A673 (cell line): ENCODE data around the gene CCDC34. TPM values are rescaled to one million over a fixed set of nuclear protein-coding genes. Genes with fewer than 3 reads are reported as not detected.
A peak's percentile ranks its signal among the peaks of the same experiment; 100 is the strongest.

Source experiments
- BruUV-seq: library from RNA; stranded (reverse); fragments of 400-500 nt; replicated peaks from 2 replicates; lab custom pipeline; 2021; lab: Mats Ljungman, UMichigan
- CTCF ChIA-PET: fragments of 300-600 bp; sonication (Branson Sonifier 250); formaldehyde crosslinking; loops from one replicate; lab custom pipeline; 2022; ENCODE audit warnings: antibody characterized with exemption; lab: Charles Lee
- POLR2A ChIA-PET: fragments of 300-600 bp; sonication (Branson Sonifier 250); formaldehyde crosslinking; loops from one replicate; lab custom pipeline; 2022; ENCODE audit warnings: antibody characterized with exemption; ENCODE audit not compliant: low non-redundant PET; lab: Charles Lee
- DNase-seq: peaks from one replicate; pipeline ENCODE4 v3.0.0-alpha.2; 2015; ENCODE audit warnings: low spot score
- H3K27ac ChIP-seq: fragments of 200-600 bp; sonication (generic); 2 replicates; pipeline ENCODE4 v1.5.1; 2016; ENCODE audit warnings: mixed run types, low read depth, mild to moderate bottlenecking, mixed read lengths, antibody characterized with exemption, low read length; ENCODE audit not compliant: poor library complexity, severe bottlenecking
- H3K27me3 ChIP-seq: fragments of 200-600 bp; sonication (generic); replicated peaks from 2 replicates; pipeline ENCODE4 v1.6.1; 2017; ENCODE audit warnings: mixed run types, low read depth, mild to moderate bottlenecking, mixed read lengths, antibody characterized with exemption, low read length; ENCODE audit not compliant: insufficient read depth, poor library complexity
- H3K36me3 ChIP-seq: fragments of 200-600 bp; sonication (generic); 2 replicates; pipeline ENCODE4 v1.6.1; 2016; ENCODE audit warnings: mixed run types, mild to moderate bottlenecking, mixed read lengths, antibody characterized with exemption, low read length; ENCODE audit not compliant: insufficient read depth, poor library complexity, severe bottlenecking
- H3K4me1 ChIP-seq: fragments of 200-600 bp; sonication (generic); 2 replicates; pipeline ENCODE4 v1.6.1; 2017; ENCODE audit warnings: mixed run types, mild to moderate bottlenecking, mixed read lengths, antibody characterized with exemption, low read length; ENCODE audit not compliant: insufficient read depth, poor library complexity, severe bottlenecking
- H3K4me3 ChIP-seq: fragments of 200-600 bp; sonication (generic); 2 replicates; pipeline ENCODE4 v1.5.1; 2016; ENCODE audit warnings: low read depth, mixed run types, mild to moderate bottlenecking, mixed read lengths, low read length; ENCODE audit not compliant: poor library complexity, severe bottlenecking
- H3K9me3 ChIP-seq: fragments of 200-600 bp; sonication (generic); 2 replicates; pipeline ENCODE4 v1.6.1; 2016; ENCODE audit warnings: mixed run types, low read depth, mild to moderate bottlenecking, mixed read lengths, antibody characterized with exemption, low read length; ENCODE audit not compliant: poor library complexity, severe bottlenecking
- CTCF ChIP-seq: fragments of 300-800, 200-600 bp; sonication (generic); conservative IDR thresholded peaks from 2 replicates; pipeline ENCODE4 v1.5.1; 2017; ENCODE audit warnings: low read depth, mild to moderate bottlenecking, antibody characterized with exemption, low read length, moderate library complexity, mixed read lengths
- EZH2 ChIP-seq: fragments of 200-600 bp; sonication (generic); IDR thresholded peaks from 2 replicates; pipeline ENCODE4 v1.6.1; 2017; ENCODE audit warnings: borderline replicate concordance, low read depth, mild to moderate bottlenecking, mixed read lengths, antibody characterized with exemption, low read length; ENCODE audit not compliant: poor library complexity, severe bottlenecking
- intact Hi-C: fragments of 100-400 bp; cut with micrococcal nuclease; formaldehyde crosslinking; loops from one replicate; pipeline ENCODE4 v1.10.0; 2022; ENCODE audit not compliant: unreplicated experiment
- total RNA-seq: library from RNA; stranded (reverse); gene quantifications from 2 replicates; pipeline ENCODE4 v1.2.3, GENCODE V29; 2021

The CCDC34 gene
- total RNA-seq, 1 experiment from 2014 or later, result 101 TPM

- ChIA-PET CTCF (no interaction called here), POLR2A (no interaction called here)
- BruUV-seq, result no TSS peak
- DNase-seq, result no peak
- Histone ChIP-seq H3K9me3 (peaks cover 19% of the 10 kb centered on the region), H3K36me3 (no peaks in the 10 kb centered on the region), H3K27ac (no peak overlapping the region), H3K27me3 (no peaks in the 10 kb centered on the region), H3K4me3 (no peak overlapping the region), H3K4me1 (peaks cover 18% of the 10 kb centered on the region)
- TF ChIP-seq CTCF (no peak), EZH2 (no peak)
- intact Hi-C loops, result loop anchor here (5.0 kb wide), 1 partner anchor 85 kb away; no protein-coding TSS in a partner anchor
Observed at GRCh38 chr11:27292637-27293010, 70.4 kb downstream of the CCDC34 start.

DNA sequence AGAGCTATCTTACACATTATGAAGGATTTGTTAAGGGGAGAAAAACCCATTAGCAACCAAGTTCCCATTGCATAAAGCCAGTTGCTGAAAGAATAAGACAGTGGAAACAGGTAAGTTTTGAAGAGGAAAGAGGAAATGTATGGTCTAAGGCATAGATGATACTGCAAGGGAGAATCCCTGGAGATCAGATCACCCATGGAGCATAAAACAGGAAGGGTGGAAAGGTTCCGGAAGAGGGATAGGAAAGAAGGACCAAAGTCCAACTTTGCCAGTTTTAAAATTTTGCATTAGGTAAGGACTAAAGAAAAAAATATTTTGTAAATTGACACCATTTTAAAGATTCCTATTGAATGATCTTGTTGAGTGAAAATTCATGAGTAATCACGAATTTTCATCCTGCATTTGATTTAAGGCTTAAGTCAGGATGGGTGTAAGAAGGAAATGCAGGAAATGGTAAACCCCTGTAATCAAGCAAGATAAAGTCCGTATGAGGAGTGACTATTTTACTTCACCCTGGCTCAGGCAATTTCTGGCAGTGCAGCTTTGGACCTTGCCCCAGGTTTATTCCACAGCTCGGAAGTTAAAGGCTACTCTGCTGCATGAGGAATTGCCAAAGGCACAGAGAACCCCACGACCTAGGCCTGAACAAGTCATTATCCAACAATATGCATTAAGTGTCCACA is 70.9 kb downstream of the CCDC34 start:
- DNase-seq, result peak; percentile 41
- no TSS peak for BruUV-seq
- CTCF ChIA-PET, result no interaction called here
- POLR2A ChIA-PET, result no interaction called here
- intact Hi-C loops, result loop anchor here (5.0 kb wide), 1 partner anchor 85 kb away; no protein-coding TSS in a partner anchor
- Histone ChIP-seq H3K27ac (no peak overlapping the region), H3K27me3 (no peaks in the 10 kb centered on the region), H3K9me3 (peaks cover 19% of the 10 kb centered on the region), H3K4me1 (peaks cover 18% of the 10 kb centered on the region), H3K4me3 (no peak overlapping the region), H3K36me3 (no peaks in the 10 kb centered on the region)
- TF ChIP-seq EZH2 (no peak), CTCF (no peak)

- no peak overlapping the region for H3K27ac ChIP-seq
Observed at GRCh38 chr11:27291302-27291889, 71.6 kb downstream of the CCDC34 start.

More at GRCh38 chr11:27291302-27291889, 71.6 kb downstream of the CCDC34 start:
- CTCF ChIA-PET, result no interaction called here
- POLR2A ChIA-PET, result no interaction called here
- Histone ChIP-seq H3K9me3 (peaks cover 19% of the 10 kb centered on the region), H3K4me3 (no peak overlapping the region), H3K27me3 (no peaks in the 10 kb centered on the region), H3K36me3 (no peaks in the 10 kb centered on the region), H3K4me1 (peaks cover 18% of the 10 kb centered on the region)
- intact Hi-C loops, result loop anchor here (5.0 kb wide), 1 partner anchor 84 kb away; no protein-coding TSS in a partner anchor
- TF ChIP-seq EZH2 (no peak), CTCF (no peak)
- no TSS peak for BruUV-seq
- DNase-seq, result no peak
